Fibroblast of the aortic adventitia (primary cell): ENCODE results near the gene FBXL17. TPM values are rescaled to one million over a fixed set of nuclear protein-coding genes. Genes with fewer than 3 reads are reported as not detected.
"Not testable (repeated sequence)": the region's sequence is repeated elsewhere in the genome, so short reads cannot be mapped to it uniquely, and the experiment has no call there.

Experiments used
- DNase-seq: peaks from one replicate; pipeline ENCODE4 v3.0.0-alpha.2; 2010; ENCODE audit warnings: low read depth
- H3K4me3 ChIP-seq: 2 replicates; pipeline ENCODE4 v1.5.1; 2011; ENCODE audit warnings: low read depth, mild to moderate bottlenecking, control low read depth, low read length, moderate library complexity
- total RNA-seq: library from RNA; depleted of rRNA; stranded (reverse); fragments of >200 nt; gene quantifications from 2 replicates; pipeline ENCODE4 v1.2.3, GENCODE V29; 2012; ENCODE audit warnings: low replicate concordance
- TF ChIP-seq, protein P1 (sequence below): IDR thresholded peaks from 2 replicates; pipeline ENCODE4 v1.5.1; 2011; ENCODE audit warnings: mild to moderate bottlenecking, low read length, control low read depth, inconsistent platforms; ENCODE audit not compliant: insufficient read depth

FBXL17 gene
- total RNA-seq, 1 donor = 19.7 TPM

DNA sequence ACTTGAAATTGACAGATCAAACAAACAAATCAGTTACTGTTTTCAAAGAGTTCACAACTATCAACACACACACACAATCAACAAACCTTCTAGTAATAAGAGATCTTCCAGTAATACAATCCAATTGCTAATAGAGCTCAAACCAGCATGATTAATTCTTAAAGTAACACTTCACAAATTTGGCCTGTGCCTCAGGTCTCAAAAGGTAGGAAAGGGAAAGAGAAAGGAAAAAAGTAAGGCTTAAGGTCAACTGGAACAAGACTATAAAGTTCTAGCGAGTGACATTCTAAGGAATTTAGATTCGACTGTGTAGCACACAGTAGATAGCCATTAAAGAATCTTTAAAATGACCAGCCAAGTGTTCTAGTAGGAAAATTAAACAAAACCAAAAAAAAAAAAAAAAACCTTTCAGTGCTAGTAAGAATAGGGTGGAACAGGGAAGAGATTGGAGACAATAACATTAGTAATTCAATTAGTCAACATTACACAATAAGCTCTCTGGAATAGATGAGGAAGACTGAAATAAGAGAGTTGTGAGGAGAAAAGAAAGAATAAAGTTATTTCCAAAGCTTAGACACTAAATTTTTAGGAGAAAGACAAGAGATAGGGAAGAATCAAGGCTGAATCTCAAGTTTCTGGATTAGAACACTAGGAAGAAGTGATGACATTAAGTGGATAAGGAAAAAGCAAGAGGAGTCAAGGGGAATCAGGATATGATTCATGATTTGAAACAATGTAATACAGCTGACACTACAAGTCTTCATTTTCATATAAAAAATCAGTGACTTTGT is 86.1 kb downstream of the FBXL17 start:
- TF ChIP-seq, protein P1, sequence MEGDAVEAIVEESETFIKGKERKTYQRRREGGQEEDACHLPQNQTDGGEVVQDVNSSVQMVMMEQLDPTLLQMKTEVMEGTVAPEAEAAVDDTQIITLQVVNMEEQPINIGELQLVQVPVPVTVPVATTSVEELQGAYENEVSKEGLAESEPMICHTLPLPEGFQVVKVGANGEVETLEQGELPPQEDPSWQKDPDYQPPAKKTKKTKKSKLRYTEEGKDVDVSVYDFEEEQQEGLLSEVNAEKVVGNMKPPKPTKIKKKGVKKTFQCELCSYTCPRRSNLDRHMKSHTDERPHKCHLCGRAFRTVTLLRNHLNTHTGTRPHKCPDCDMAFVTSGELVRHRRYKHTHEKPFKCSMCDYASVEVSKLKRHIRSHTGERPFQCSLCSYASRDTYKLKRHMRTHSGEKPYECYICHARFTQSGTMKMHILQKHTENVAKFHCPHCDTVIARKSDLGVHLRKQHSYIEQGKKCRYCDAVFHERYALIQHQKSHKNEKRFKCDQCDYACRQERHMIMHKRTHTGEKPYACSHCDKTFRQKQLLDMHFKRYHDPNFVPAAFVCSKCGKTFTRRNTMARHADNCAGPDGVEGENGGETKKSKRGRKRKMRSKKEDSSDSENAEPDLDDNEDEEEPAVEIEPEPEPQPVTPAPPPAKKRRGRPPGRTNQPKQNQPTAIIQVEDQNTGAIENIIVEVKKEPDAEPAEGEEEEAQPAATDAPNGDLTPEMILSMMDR = no peak
- DNase-seq = peak; percentile 56
- no peak overlapping the region for H3K4me3 ChIP-seq

DNA sequence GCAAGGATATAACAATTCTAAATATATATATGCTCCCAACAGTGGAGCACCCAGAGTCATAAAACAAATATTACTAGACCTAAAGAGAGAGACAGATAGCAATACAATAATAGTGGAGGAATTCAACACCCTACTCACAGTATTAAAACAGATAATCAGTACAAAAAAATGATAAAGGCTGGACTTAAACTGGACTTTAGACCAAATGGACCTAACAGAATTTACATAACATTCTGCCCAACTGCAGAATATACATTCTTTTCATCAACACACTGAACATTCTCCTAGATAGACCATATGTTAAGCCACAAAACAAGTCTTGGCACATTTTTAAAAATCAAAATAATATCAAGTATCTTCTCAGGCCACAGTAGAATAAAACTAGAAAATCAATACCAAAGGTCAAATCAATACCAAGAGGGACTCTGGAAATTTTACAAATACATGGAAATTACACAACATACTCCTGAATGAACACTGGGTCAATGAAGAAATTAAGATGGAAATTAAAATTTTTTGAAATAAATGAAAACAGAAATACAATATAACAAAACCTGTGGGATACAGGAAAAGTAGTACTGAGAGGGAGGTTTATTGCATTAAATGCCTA is 100.8 kb downstream of the FBXL17 start:
- no peak for DNase-seq
- TF ChIP-seq, protein P1 = no peak
- H3K4me3 ChIP-seq = no peak overlapping the region

DNA sequence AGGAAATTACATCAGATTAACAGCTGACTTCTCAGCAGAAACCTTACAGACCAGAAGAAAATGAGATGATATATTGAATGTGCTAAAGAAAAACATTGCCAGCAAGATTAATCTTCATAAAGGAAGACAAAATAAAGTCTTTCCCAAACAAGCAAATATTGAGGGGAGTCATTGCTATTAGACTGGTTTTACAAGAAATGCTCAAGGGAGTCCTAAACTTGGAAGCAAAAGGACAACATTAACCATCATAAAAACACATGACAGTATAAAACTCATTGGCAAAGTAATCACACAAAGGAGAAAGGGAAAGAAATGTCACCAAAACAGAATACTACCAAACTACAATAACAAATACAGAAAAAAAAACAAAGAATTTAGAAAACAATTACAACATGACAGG is 101.7 kb downstream of the FBXL17 start:
- TF ChIP-seq, protein P1 = no peak
- H3K4me3 ChIP-seq = no peak overlapping the region
- DNase-seq = no peak

GRCh38 chr5:108278285-108279240 is 103.3 kb downstream of the FBXL17 start:
- no peak for DNase-seq
- TF ChIP-seq, protein P1 = no peak
- no peak overlapping the region for H3K4me3 ChIP-seq

- TF ChIP-seq, protein P1 = no peak
- no peak for DNase-seq
- H3K4me3 ChIP-seq = no peak overlapping the region
These were observed 105.5 kb downstream of the FBXL17 start for GRCh38 chr5:108276187-108277050.

DNA sequence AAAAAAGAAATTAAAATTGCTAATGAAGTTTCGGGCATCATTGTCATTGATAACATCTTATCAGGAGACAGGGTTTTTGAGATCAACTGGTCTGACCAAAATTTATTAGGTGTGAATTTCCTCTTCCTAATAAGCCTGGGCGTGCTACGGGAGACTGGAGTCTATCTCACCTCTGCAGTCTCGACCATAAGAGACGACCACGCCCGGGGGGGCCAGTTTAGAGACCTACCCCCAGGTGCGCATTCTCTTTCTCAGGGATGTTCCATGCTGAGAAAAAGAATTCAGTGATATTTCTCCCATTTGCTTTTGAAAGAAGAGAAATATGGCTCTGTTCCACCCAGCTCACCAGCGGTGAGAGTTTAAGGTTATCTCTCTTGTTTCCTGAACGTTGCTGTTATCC is 107.8 kb downstream of the FBXL17 start:
- not testable (repeated sequence) for H3K4me3 ChIP-seq, DNase-seq
